NCI-H345 treated with DMSO at 0.1 percent for 48 hours (cell line): ENCODE results near the gene NIPAL1.
"Not testable (repeated sequence)": the region's sequence is repeated elsewhere in the genome, so short reads cannot be mapped to it uniquely, and the experiment has no call there.

Experiments
- DNase-seq: peaks from one replicate; lab custom pipeline; 2025; ENCODE audit not compliant: unreplicated experiment; lab: John Stamatoyannopoulos, UW

Gene NIPAL1

GRCh38 chr4:48016141-48017107, at the start of gene NIPAL1, which contains the start of gene CNGA1:
Gene NIPAL1, plus strand, starts transcription at chr4:48016772. Its CDS starts 68 bp downstream, at chr4:48016840.
Gene CNGA1, minus strand, starts transcription at chr4:48016681. Its CDS starts 63,992 bp downstream, at chr4:47952689.
- peak; percentile 68 for DNase-seq

- no peak for DNase-seq
Measured at GRCh38 chr4:47968847-47969246, 47.7 kb upstream of the NIPAL1 start.

- DNase-seq: no peak
Measured at GRCh38 chr4:47972181-47972580, 44.4 kb upstream of the NIPAL1 start.

GRCh38 chr4:47972721-47973120, 43.9 kb upstream of the NIPAL1 start:
- no peak for DNase-seq

- DNase-seq: no peak
Measured at GRCh38 chr4:47974566-47974965, 42.0 kb upstream of the NIPAL1 start.

- DNase-seq: no peak
Measured at GRCh38 chr4:47990145-47990544, 26.4 kb upstream of the NIPAL1 start.

GRCh38 chr4:47992475-47992874, 24.1 kb upstream of the NIPAL1 start:
- DNase-seq: not testable (repeated sequence)

- no peak for DNase-seq
Measured at GRCh38 chr4:47996021-47996420, 20.6 kb upstream of the NIPAL1 start.

- DNase-seq: no peak
Measured at GRCh38 chr4:48002267-48002666, 14.3 kb upstream of the NIPAL1 start.

GRCh38 chr4:48003568-48003967, 13.0 kb upstream of the NIPAL1 start:
- DNase-seq: not testable (repeated sequence)

GRCh38 chr4:48005781-48006180, 10.8 kb upstream of the NIPAL1 start:
- DNase-seq: no peak

- DNase-seq: no peak
Measured at GRCh38 chr4:48008021-48008596, 8.5 kb upstream of the NIPAL1 start.

GRCh38 chr4:48010906-48011305, 5.7 kb upstream of the NIPAL1 start:
- DNase-seq: not testable (repeated sequence)

- no peak for DNase-seq
Measured at GRCh38 chr4:48011722-48012121, 4.8 kb upstream of the NIPAL1 start.

GRCh38 chr4:48012824-48013223, 3.7 kb upstream of the NIPAL1 start:
- DNase-seq: no peak

GRCh38 chr4:48015216-48015615, 1.4 kb upstream of the NIPAL1 start:
- DNase-seq: no peak

- no peak for DNase-seq
Measured at GRCh38 chr4:48015678-48016077, 894 bp upstream of the NIPAL1 start.

GRCh38 chr4:48017108-48017571, 568 bp downstream of the NIPAL1 start:
- DNase-seq: no peak

- DNase-seq: no peak
Measured at GRCh38 chr4:48018112-48018511, 1.5 kb downstream of the NIPAL1 start.

GRCh38 chr4:48021100-48021499, 4.5 kb downstream of the NIPAL1 start:
- DNase-seq: no peak

- no peak for DNase-seq
Measured at GRCh38 chr4:48022192-48022799, 5.7 kb downstream of the NIPAL1 start.

GRCh38 chr4:48024522-48024921, 8.0 kb downstream of the NIPAL1 start:
- DNase-seq: no peak
